ENCODE results near the gene BEND7.

The BEND7 gene

GRCh38 chr10:13521026-13521425 is 7.8 kb downstream of the BEND7 start:
- no peak for DNase-seq (ENCODE audit: extremely low read depth in 1 of 2, low read depth in 1 of 2)

GRCh38 chr10:13520194-13520593 is 8.6 kb downstream of the BEND7 start:
- DNase-seq (ENCODE audit: extremely low read depth in 1 of 2, low read depth in 1 of 2), result no peak

GRCh38 chr10:13518076-13518692 is 10.6 kb downstream of the BEND7 start:
- DNase-seq (ENCODE audit: extremely low read depth in 1 of 2, low read depth in 1 of 2), result no peak

DNA sequence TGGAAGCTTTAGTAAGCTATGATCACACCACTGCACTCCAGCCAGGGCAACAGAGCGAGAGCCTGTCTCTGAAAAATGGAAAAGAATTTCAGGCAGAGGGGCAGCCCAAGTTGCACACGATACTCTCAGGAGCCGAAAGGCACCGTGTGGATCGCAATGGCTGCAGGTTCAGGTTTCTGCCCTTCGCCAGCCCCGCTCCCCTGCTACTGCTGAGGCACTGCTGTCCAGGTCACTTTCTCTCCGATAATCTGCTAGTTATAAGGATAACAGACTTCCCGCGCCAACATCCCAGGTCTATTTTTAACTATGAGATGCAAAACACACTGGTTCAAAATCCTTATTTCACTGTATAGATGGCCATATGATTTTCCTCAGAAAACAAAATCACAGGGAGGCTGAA is 11.1 kb downstream of the BEND7 start:
- no peak for DNase-seq (ENCODE audit: extremely low read depth in 1 of 2, low read depth in 1 of 2)

- DNase-seq (ENCODE audit: extremely low read depth in 1 of 2, low read depth in 1 of 2), result no peak
Observed at GRCh38 chr10:13516176-13516575, 12.6 kb downstream of the BEND7 start.

DNA sequence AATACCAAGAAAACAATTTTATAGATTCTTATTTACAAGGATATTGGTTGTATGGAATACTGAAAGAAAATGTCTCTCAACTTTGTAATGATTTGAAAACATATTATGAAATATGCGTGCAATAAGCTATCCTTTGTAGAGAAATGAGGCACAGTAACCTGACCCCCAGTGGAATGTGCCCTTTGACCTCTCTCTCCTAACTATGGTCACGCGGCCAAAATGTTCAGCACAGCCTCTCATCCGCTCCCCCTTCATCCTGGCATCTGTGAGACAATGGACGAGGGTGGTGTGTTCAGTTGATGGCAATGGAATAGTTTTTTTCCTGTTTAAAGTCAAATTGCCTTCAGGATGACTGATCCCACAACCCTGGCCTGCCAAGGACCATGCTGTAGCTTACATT is 13.3 kb downstream of the BEND7 start:
- no peak for DNase-seq (ENCODE audit: extremely low read depth in 1 of 2, low read depth in 1 of 2)

- DNase-seq (ENCODE audit: extremely low read depth in 1 of 2, low read depth in 1 of 2), result no peak
Observed at GRCh38 chr10:13514296-13514695, 14.5 kb downstream of the BEND7 start.

GRCh38 chr10:13512564-13512963 is 16.2 kb downstream of the BEND7 start:
- no peak for DNase-seq (ENCODE audit: extremely low read depth in 1 of 2, low read depth in 1 of 2)

DNA sequence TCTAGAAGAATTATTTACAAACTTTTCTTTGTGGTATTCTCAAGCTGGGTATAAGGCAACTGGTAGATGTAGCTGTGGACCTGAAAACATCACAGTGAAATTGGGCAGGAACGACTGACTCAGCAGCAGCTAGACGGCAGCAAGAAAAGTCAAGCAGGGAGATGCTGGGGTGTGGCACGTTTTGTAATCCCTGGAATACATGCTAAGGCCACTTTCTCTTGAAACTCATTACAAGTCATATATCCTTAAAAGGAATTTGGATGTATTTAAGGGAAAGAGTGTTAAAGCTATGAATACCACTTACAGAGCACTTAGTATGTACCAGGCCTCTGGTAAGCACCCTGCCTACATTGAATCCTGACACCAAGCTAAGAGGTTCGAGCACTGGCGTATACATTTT is 17.4 kb downstream of the BEND7 start:
- no peak for DNase-seq (ENCODE audit: extremely low read depth in 1 of 2, low read depth in 1 of 2)

DNA sequence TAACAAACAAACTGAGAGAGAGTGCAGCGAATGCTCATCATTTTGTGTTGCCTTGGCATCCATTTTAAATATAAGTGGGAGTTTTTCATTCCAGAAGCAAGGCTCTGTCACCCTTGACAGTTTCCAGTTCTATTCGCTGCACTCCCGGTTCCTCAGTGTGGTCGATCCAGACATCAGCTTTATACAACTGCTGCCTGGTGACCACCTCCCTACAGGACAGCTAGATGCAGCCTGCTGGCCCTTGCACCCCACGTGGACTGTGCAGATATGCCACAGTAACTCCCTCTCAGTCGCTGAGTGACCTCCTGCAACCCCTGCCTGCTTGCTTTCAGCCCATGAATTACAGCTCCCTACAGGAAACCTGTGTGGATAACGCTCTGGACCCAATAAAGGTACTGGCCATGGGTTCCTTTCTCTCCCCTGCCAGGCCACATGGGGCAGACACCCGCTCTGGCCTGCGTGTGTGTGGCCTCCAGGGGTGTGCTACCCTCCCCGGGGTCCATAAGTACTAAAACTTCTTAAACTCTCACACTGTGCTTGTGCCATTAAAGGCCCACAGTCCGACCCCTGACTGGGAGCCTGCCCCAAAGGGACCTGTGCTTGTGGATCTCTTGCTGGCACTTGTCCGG is 23.6 kb downstream of the BEND7 start:
- DNase-seq (ENCODE audit: extremely low read depth in 1 of 2, low read depth in 1 of 2), result no peak

- no peak for DNase-seq (ENCODE audit: extremely low read depth in 1 of 2, low read depth in 1 of 2)
Observed at GRCh38 chr10:13503745-13504463, 24.9 kb downstream of the BEND7 start.

- no peak for DNase-seq (ENCODE audit: extremely low read depth in 1 of 2, low read depth in 1 of 2)
Observed at GRCh38 chr10:13502380-13502779, 26.4 kb downstream of the BEND7 start.

GRCh38 chr10:13500201-13500600 is 28.6 kb downstream of the BEND7 start:
- no peak for DNase-seq (ENCODE audit: extremely low read depth in 1 of 2, low read depth in 1 of 2)

GRCh38 chr10:13499150-13499549 is 29.7 kb downstream of the BEND7 start:
- no peak for DNase-seq (ENCODE audit: extremely low read depth in 1 of 2, low read depth in 1 of 2)

DNA sequence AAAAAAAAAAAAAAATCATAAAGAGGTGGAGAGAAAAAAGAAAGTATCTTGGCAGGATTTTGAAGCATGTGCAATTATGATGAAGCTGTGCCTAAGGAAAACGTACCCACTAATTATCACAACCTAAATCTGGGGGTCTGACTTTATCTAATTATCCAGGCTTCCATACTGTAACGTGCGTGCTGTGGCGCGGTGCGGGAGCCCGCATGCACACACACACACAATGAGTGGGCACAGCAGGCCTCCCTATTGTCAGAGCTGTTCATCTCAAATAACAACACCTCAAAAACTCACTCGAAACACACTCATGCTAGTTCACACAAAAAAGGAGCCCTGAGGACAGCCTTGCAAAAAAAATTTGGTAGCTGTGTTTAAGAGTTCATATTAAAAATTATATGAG is 31.9 kb downstream of the BEND7 start:
- DNase-seq (ENCODE audit: extremely low read depth in 1 of 2, low read depth in 1 of 2), result no peak

DNA sequence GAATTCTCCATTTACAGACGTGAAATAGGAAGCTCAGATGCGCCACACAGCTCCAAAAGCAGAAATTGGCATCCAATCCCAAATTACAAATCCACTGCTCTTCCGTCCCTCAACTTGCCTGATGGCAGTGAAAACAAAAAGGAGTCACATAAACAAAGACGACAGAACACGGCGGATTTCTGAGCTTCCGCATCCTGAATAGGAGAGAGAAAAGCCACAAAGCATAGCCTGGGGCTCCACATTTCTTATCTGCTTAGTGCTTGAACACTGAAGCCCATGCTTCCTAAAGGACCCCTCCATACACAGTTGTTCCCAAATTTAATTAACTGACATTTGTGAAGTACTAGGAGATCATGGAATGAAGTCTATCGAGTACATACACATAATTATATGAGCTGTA is 32.6 kb downstream of the BEND7 start:
- DNase-seq (ENCODE audit: extremely low read depth in 1 of 2, low read depth in 1 of 2), result no peak

GRCh38 chr10:13492493-13493180 is 36.2 kb downstream of the BEND7 start:
- no peak for DNase-seq (ENCODE audit: extremely low read depth in 1 of 2, low read depth in 1 of 2)

- no peak for DNase-seq (ENCODE audit: extremely low read depth in 1 of 2, low read depth in 1 of 2)
Observed at GRCh38 chr10:13491747-13492360, 37.0 kb downstream of the BEND7 start.

GRCh38 chr10:13490503-13490902 is 38.3 kb downstream of the BEND7 start:
- DNase-seq (ENCODE audit: extremely low read depth in 1 of 2, low read depth in 1 of 2), result no peak

DNA sequence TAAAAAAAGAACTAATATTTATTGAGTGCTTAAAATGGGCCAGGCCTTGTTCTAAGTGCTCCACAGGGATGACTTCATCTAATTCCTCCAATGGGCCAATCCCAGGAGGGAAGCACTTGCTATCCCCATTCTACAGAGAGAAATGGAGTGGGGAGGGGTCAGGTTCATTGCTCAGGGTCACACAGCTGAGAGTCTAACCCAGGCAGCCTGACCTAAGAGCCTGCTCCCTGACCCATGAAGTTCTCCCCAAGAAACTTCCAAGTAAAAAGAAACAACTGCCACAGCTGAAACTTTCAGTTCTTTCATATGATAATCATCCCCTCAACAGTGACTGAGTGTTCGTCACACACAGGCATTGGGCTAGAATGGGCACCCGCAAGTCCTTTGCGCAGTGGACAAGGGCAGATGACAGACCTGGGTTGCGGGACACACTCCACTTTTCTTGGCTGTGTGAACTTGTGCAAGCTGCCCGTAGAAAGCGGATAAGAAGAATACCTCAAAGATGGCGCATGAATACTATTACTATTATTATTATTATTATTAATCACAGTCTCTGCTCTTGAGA is 39.7 kb downstream of the BEND7 start:
- no peak for DNase-seq (ENCODE audit: extremely low read depth in 1 of 2, low read depth in 1 of 2)

- DNase-seq (ENCODE audit: extremely low read depth in 1 of 2, low read depth in 1 of 2), result no peak
Observed at GRCh38 chr10:13485623-13486022, 43.2 kb downstream of the BEND7 start.
